Testis (tissue), 3 donors: Measurements from ENCODE around the gene INPP5A. TPM values are rescaled to one million over a fixed set of nuclear protein-coding genes. Genes with fewer than 3 reads are reported as not detected.

Source experiments
- DNase-seq: peaks from one replicate; pipeline ENCODE4 v3.0.0-alpha.2; 2019
- H3K27ac ChIP-seq, 2 donors: fragments of 200-600 bp; sonication (generic); one replicate each; pipeline ENCODE4 v1.5.1; 2019
- H3K27me3 ChIP-seq: fragments of 200-600 bp; sonication (generic); one replicate; pipeline ENCODE4 v1.5.1; 2019
- H3K36me3 ChIP-seq: fragments of 200-600 bp; sonication (generic); one replicate; pipeline ENCODE4 v1.5.1; 2017; ENCODE audit warnings: low read depth; ENCODE audit errors: missing control alignments
- H3K4me1 ChIP-seq: fragments of 200-600 bp; sonication (generic); one replicate; pipeline ENCODE4 v1.5.1; 2019
- H3K4me3 ChIP-seq, 2 donors: fragments of 200-600 bp; sonication (generic); one replicate each; pipeline ENCODE4 v1.5.1; 2017 to 2019
- H3K9me3 ChIP-seq: fragments of 200-600 bp; sonication (generic); one replicate; pipeline ENCODE4 v1.5.1; 2017
- CTCF ChIP-seq, 3 experiments: fragments of 450-650 bp in 2 of 3; fragments of 200-600 bp in 1 of 3; sonication (generic) in 1 of 3; IDR thresholded peaks; one replicate each; pipeline ENCODE4 v1.5.1; 2016 to 2019; ENCODE audit warnings: antibody characterized with exemption in 3 of 3, mild to moderate bottlenecking in 2 of 3, moderate library complexity in 1 of 3
- POLR2A ChIP-seq: fragments of 450-650 bp; IDR thresholded peaks from one replicate; pipeline ENCODE4 v1.6.1; 2017; ENCODE audit warnings: antibody characterized with exemption, mild to moderate bottlenecking, moderate library complexity
- WGBS, 2 donors: methylation state at CpG; one replicate each; pipeline ENCODE4 v1.1.5; 2018; 5-methylcytosine and 5-hydroxymethylcytosine counted together
- intact Hi-C: fragments of 100-400 bp; cut with DNase I; formaldehyde crosslinking; loops from one replicate; pipeline ENCODE4 v1.15.1; 2023; ENCODE audit warnings: low total_unique reads
- polyA plus RNA-seq: library from polyadenylated mRNA; stranded (reverse); fragments of 350-450 nt; fragmentation: Illumina TruSeq; extraction: RNeasy Lipid Tissue Mini Kit (QIAGEN cat#74804); gene quantifications from one replicate; pipeline ENCODE4 v1.2.3, GENCODE V29; 2014; ENCODE audit warnings: low read depth, low replicate concordance; ENCODE audit not compliant: insufficient read depth
- total RNA-seq, 2 donors: library from RNA; depleted of rRNA; stranded (reverse); fragments of >200 nt; gene quantifications; one replicate each; pipeline ENCODE4 v1.2.3, GENCODE V29; 2016

Gene INPP5A
- total and polyA plus RNA-seq, 3 donors from 2014 or later: 54.1 to 103 (median 73.0) TPM

DNA sequence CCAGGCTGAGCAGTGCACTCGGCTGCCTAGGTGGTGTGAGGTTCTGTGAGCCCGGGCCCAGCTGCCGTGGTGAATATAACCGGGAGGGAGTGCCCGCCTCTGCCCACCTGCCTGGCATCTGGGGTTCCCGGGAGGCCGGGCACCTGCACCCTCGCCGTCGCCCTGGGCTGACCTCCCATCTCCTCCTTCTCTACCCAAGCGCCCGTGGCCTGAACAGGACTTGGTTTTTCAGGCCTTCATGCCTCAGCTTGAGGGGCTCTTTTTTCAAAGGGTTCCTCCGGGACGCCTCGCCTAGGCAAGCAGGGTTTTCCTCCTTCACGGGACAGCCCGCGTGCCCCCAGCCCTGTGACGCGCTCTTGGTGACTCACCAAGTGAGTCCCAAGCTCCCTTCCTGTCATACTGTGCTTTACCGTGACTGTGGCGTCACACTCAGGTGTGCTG, 9.9 kb downstream of the INPP5A start:
- TF ChIP-seq POLR2A: no peak
- TF ChIP-seq CTCF (IDR thresholded peaks at IDR 0.05): no peak
- WGBS, 2 donors: 80 to 94% methylated on average over 7 to 22 of the region's 22 CpGs
- no peak overlapping the region for H3K27ac ChIP-seq

GRCh38 chr10:132548106-132548823, 10.7 kb downstream of the INPP5A start:
- no peak for DNase-seq
- no peak for TF ChIP-seq CTCF (IDR thresholded peaks at IDR 0.05)
- TF ChIP-seq POLR2A: no peak
- H3K9me3 ChIP-seq: no peaks in the 10 kb centered on the region
- no peaks in the 10 kb centered on the region for H3K27me3 ChIP-seq
- H3K27ac ChIP-seq: no peak overlapping the region
- intact Hi-C loops: no loop called here
- WGBS, 2 donors: 94 to 95% methylated on average over 22 to 28 of the region's 28 CpGs
- H3K4me1 ChIP-seq: peaks cover 12% of the 10 kb centered on the region
- no peaks in the 10 kb centered on the region for H3K36me3 ChIP-seq
- H3K4me3 ChIP-seq: no peak overlapping the region

More for the DNA sequence above, 9.9 kb downstream of the INPP5A start:
- no peak for DNase-seq
- H3K4me3 ChIP-seq: no peak overlapping the region
- H3K27me3 ChIP-seq: no peaks in the 10 kb centered on the region
- H3K9me3 ChIP-seq: no peaks in the 10 kb centered on the region
- H3K36me3 ChIP-seq: no peaks in the 10 kb centered on the region
- peaks cover 12% of the 10 kb centered on the region for H3K4me1 ChIP-seq
- intact Hi-C loops: no loop called here

DNA sequence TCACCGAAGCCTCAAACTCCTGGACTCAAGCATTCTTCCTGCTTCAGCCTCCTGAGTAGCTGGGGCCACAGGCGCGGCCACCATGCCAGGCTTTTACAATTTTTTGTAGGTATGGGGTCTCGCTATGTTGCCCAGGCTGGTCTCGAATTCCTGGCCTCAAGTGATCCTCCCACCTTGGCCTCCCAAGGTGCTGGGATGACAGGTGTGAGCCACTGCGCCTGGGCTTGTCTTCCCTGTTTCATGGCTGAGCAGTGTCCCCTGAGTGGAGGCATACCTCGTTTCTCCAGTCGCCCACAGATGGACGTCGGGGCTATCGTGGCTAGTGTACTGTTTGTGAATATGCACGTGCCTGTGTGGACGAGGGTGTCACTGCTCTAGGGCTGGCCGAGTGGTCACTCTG, 11.3 kb downstream of the INPP5A start:
- no peak for TF ChIP-seq CTCF (IDR thresholded peaks at IDR 0.05)
- TF ChIP-seq POLR2A: no peak
- no peaks in the 10 kb centered on the region for H3K9me3 ChIP-seq
- 88 to 91% methylated on average over 12 to 14 of the region's 14 CpGs for WGBS, 2 donors
- no peaks in the 10 kb centered on the region for H3K27me3 ChIP-seq
- no peak for DNase-seq
- H3K36me3 ChIP-seq: no peaks in the 10 kb centered on the region
- intact Hi-C loops: no loop called here
- H3K4me1 ChIP-seq: peaks cover 12% of the 10 kb centered on the region
- H3K4me3 ChIP-seq: no peak overlapping the region
- H3K27ac ChIP-seq: no peak overlapping the region

DNA sequence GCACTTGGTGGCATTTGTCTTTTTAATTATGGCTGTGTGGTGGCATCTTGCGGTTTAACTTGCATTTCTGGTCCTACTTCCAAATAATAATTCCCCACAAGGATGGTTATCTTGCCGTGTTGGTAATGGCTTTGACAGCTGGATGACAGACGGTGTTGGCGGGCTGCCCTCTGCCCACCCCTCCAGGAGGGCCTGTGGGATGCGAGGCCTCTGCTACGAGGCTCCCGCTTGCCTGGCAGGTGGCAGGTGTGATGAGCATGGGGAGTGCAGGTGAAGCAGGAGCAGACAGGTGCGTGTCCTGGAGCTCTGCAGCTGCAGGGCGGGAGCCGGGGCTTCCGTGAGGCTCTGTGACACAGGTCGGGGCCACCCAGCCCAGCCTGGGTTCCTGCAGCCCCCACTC, 11.8 kb downstream of the INPP5A start:
- 76 to 83% methylated on average over 5 to 12 of the region's 12 CpGs for WGBS, 2 donors
- no peak for DNase-seq
- intact Hi-C loops: no loop called here

More for the DNA sequence above, 11.8 kb downstream of the INPP5A start:
- Histone ChIP-seq H3K36me3 (no peaks in the 10 kb centered on the region), H3K27me3 (no peaks in the 10 kb centered on the region), H3K4me1 (peaks cover 7% of the 10 kb centered on the region), H3K9me3 (no peaks in the 10 kb centered on the region), H3K27ac (no peak overlapping the region), H3K4me3 (no peak overlapping the region)
- TF ChIP-seq POLR2A (no peak), CTCF (IDR thresholded peaks at IDR 0.05) (no peak)
